Measurements from ENCODE around the gene SYMPK.
"Not testable (repeated sequence)": the region's sequence is repeated elsewhere in the genome, so short reads cannot be mapped to it uniquely, and the experiment has no call there.

The SYMPK gene

DNA sequence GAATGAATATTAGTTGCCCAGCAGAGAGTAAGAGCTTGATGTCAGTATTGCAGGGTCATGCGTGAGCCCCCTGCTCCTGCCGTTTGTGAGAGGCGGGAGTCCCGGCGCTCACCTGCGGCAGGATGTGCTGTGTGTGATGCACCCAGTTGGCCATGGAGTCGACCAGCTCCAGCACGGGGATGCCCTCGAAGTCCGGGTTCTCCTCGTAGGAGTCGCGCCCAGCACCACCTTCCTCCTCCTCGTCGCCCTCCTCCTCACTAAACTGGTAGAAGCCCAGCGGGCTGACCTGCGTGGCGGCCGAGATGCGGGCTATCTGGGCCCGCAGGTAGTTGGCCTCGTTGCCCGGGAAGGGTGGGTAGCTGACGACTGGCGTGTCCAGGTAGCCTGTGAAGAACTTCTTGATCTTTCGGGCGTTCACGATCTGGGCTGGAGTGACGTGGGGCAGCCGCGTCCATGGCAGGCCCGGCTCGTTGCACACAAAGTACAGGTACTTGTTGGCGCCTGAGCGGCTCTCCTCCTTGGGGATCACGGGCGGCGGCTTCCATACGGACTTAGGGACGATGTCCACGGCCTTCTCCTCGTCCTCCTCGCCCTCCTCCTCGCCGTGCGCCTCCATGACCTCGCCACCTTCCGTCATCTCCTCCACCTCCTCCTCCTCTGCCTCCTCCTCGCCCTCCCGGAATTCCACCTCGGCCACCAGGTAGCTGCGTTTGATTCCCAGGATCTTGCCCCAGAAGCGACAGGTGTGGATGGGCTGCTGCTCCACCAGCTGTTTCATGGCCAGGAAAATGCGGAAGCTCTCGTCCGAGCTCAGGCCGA, 58.6 kb downstream of the SYMPK start:
- no peak for DNase-seq (ENCODE audit: low spot score)

DNA sequence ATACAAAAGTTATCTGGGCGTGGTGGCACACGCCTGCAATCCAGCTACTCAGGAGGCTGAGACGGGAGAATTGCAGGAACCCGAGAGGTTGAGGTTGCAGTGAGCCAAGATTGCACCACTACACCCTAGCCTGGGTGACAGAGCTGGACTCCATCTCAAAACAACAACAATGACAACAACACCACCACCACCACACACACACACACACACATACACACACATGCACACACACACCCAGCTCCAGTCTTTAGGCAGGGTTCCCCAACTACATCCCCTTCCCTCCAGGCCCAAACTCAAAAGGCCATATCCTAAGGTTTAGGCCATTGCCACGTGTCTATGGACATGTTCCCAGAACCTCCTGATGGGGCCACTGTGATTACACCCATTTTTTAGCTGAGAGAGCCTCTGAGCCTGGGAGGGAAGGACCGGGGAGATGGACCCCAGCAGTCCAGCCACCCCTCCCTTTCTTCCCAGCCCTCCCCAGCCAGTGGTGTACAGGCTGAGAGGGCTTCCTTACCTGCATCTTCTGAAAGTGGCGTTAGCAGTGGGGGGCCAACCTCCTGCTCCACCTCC, 61.3 kb downstream of the SYMPK start:
- DNase-seq (ENCODE audit: low spot score), result no peak

DNA sequence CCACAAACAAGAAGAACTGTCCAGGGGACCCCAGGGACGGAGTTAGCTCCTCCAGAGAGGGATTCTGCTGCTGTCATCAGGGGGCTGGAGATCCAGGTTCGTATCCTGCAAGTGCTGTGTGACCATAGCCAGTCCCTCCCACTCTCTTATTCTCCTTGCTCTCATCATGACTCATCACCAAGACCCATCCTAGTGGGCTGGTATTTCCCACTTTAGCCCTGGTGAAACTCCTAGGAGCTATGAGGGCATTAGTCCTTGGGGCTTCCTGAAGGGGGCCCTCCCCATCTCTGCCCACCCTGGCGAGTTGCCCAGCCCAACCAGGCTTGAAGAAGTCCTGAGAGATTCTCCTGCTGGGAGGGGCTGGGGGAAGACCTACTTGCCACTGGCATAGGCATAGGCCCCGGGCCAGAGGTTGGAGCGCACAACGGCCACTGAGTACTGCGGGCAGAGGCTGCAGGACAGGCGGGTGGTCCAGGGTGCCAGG, 62.8 kb downstream of the SYMPK start:
- DNase-seq (ENCODE audit: low spot score), result peak; percentile 49

DNA sequence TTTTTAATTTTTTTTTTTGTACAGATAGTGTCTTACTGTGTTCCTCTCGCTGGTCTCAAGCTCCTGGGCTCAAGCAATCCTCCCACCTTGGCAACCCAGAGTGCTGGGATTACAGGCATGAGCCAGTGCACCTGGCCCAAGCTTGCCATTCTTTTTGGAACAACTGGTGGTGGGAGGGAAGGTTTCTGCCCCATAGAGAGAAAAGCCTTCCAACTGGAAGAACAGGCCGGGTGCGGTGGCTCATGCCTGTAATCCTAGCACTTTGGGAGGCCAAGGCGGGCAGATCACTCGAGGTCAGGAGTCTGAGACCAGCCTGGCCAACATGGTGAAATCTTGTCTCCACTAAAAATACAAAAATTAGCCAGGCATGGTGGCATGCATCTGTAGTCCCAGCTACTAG, 63.4 kb downstream of the SYMPK start:
- not testable (repeated sequence) for DNase-seq (ENCODE audit: low spot score)

DNA sequence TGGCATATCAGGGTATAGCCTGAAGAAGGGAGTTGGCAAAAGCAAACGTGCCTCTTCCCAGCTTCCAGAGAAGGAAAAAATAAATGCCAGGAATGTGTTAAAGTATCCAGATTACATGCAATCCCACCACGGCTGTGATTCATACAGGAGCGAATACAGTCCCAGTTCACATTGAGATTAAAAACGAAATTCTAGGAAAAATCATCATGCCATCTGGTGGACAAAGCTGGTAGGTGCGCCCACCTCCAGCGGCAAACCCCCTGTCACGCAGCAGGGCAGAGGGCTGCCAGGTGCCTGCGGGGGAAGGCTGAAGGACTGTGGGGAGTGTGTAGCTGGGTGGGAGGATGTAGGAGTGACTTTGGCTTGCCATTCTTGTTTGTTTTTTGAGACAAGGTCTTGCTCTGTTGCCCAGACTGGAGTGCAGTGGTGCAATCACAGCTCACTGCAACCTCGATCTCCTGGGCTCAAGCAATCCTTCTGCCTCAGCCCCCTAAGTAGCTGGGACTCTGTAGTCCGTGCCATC, 63.9 kb downstream of the SYMPK start:
- DNase-seq (ENCODE audit: low spot score), result peak; percentile 75

DNA sequence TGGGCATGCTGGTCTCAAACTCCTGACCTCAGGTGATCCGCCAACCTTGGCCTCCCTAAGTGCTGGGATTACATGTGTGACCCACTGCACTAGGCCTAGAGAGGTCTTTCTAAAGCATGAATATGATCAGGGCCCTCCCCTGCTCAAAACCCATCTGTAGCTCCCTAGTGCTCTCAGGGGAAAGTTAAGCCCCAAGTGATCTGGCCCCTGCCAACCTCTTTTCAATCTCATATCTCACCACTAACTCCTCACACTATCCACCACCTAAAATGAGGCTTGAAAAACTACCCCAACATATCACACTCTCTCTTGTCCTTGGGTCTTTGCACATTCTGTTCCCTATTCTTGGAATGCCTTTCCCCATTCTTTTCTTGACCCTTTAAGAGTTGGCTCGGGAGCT, 68.3 kb downstream of the SYMPK start:
- no peak for DNase-seq (ENCODE audit: low spot score)

DNA sequence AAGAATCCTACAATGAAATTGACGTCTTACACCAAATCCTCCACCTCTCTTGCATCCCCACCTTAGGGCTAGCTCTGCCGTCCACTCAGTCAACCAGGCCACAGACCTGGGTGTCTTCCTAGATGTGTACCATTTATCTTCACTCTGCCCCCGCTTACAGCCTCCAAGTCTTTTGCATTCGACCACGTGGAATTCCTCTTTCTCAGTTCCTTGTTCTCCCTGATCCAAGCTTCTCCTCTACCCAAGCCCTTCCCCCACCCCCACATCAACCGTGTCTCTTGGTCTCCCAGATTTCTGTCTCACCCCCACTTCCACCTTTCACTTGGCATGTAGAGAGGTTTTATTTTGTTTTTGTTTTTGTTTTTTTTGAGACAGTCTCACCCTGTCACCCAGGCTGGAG, 69.1 kb downstream of the SYMPK start:
- DNase-seq (ENCODE audit: low spot score), result no peak

DNA sequence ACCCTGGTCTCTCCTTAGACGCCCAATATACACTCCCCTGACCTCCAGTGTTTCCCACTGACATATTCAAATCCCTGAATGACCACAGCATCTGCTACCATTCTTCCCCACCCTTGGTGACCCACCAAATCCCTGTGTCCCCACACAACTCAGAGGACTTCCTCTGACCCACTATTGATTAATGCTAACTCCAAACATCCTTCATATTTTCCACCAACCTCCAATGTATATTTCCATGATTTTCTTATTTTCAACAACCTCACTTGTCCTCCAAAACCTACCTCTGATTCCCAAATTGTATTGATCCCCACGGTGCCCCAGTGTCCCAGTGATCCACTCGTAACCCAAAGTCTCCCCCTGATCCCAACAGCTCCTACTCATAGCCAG, 69.8 kb downstream of the SYMPK start:
- no peak for DNase-seq (ENCODE audit: low spot score)

DNA sequence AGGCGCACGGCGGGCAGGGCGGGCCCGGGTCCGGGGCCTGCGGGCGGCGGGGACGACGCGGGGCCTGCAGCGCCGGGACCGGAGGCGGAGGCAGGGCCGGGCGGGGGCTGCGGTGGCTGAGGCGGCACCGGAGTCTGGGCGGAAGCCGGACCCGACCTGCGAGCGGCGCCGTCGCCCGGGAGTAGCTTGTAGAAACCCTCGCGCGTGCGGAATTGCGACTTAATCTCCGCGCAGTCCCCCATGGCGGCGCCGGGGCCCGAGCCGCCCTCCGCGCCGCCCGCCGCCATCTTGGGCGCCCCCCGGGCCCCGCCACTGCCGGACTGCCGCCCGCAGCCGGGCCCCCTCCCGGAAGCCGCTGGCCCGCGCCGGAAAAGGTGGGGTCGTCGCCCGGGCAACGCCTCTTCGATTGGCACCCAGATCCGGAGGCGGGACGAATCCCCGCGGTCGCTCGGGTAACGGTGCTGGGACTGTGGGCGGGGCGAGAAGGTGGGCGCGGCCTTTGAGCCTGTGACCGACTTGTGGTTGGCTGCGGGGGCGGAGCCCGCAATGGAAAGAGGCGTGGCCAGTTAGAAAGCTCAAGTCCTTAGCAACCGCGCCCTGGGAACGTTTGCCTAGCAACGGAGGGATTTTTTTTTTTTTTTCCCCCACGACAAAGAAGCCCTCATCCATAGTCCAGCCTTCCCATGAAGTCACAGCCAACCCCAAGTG, 70.3 kb downstream of the SYMPK start, which contains the start of gene DMWD:
TSS of gene DMWD (minus strand) at position 376 of the 708 bp plus-strand sequence. CDS start at position 287, 89 bp downstream.
- DNase-seq (ENCODE audit: low spot score), result peak; percentile 98

DNA sequence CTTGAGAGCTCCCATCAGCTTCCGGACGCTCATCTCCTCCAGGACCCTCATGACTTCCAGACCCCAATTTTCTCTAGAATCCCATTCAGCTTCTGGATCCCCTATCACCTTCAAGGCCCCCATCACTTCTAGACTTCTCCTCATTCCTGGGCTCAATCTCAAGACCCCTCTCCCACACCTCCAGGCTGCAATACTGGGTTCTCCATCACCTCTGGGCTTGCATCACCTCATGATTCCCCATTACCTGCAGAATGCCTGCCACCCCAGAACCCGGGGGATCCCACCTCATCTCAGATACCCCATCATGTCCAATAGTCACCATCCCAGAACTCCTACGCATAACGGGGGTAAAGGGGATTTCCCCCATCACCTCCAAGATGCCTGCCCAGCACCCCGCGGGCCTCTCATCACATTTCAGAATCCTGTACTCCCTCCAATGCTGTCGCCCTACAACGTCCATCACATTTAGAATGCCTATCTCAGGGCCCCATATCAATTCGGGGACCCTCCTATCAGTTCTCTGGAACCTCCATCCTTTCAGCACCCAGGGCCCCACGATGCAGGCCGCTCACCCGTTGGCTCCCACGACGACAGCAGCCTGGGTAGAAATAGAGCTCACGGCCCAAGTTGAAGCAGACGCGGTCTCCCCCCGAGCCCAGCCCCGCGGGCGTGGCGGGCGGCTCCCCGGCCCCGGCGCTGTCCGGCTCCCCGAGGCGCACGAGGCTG, 71.0 kb downstream of the SYMPK start:
- no peak for DNase-seq (ENCODE audit: low spot score)

DNA sequence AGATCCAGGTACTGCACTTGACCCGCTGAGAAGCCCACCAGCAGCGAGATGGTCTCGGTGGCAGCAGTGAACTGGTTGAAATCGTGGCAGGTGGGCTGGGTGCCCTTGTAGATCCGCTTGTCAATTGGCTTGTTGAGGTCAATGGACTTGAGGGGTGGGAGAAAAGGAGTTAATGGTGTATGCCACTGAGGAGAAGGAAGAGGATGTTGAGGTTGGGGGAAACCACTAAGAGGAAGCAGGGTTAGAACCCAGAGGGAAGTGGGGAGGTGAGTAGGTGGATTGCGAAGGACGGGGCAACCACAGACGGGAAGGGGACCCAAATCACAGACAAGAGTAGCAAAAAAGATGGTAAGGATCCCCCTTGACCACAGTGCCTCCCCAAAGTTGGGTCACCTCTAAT, 72.0 kb downstream of the SYMPK start:
- DNase-seq (ENCODE audit: low spot score), result no peak

DNA sequence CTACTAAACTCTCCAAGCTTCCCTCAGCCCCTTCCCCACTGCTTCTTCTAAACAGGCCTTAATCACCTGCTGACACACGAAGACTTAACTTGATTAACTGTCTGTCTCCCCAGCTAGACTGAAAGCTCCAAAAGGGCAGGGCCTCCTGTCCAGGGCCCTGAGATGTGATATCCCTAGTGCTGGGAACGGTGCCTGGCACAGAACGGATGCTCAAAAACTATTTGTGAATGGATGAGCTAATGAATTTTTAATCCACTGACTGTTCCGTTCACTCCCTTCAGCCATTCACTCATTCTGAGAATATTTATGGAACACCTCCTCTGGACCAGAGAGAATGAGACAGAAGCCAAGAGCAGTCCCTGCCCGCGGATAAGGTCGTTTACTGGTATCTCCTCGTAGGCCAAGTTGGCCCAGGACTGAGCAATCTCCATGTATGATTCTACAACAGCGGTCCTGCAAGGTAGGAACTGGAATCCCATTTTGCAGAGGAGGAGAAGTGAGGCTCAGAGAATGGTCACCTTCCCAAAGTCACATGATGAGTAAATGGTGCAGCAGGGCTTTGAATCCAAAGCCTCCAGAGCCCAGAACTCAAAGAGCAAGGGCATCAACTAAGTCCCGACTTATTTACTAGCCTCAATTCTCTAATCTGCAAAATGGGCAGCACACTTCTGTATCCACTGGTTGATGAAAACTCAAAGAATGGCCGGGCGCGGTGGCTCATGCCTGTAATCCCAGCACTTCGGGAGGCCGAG, 73.7 kb downstream of the SYMPK start:
- no peak for DNase-seq (ENCODE audit: low spot score)

DNA sequence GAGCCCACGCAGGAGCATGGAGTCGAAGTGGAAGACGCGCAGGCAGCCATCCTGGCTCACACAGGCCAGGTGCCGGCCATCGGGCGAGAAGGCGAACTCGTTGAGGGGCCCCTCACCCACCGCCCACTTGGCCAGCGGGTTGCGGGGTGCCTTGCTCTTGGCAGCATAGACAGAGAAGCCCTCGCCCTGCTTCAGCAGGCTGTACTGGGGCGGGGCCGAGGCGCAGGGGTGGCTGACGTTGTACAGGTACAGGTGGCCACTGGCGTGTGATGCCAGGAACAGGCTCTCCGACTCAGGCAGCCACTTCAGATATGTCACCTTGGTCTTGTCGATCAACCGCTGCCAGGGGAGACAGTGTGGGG, 76.4 kb downstream of the SYMPK start:
- no peak for DNase-seq (ENCODE audit: low spot score)

DNA sequence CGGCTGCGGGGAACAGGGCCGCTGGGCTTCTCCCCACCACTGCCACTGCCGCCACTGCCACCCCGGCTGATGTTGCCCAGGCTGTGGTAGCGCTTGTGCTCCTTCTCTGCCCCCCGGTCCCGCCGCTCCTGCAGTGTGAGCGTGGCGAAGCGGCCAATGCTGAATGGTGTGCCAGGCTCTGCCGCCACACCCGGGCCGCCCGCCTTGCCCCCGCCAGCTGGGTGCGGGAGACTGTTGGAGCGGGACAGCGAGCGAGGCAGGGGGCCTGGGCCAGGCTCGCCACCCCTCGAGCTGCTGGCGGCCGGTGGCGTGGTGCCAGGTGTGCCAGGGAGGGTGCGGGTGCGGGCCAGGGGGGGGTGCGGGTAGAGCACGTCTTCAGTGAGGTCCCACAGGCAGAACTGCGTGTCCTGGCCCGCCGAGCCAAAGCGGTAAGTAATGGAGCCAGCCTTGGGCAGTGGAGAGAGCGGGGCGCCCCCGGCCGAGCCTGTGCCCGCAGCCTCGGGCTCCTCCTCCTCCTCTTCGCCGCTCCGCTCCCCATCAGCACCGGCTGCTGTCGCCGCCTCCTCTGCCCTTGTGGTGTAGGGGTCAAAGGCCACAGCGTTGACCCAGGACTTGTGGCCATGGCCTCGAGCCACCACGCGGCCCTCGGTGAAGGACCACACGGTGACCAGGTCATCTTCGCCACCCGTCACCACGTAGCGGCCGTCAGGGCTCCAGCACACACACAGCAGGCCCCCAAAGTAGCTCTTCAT, 77.0 kb downstream of the SYMPK start:
- no peak for DNase-seq (ENCODE audit: low spot score)

DNA sequence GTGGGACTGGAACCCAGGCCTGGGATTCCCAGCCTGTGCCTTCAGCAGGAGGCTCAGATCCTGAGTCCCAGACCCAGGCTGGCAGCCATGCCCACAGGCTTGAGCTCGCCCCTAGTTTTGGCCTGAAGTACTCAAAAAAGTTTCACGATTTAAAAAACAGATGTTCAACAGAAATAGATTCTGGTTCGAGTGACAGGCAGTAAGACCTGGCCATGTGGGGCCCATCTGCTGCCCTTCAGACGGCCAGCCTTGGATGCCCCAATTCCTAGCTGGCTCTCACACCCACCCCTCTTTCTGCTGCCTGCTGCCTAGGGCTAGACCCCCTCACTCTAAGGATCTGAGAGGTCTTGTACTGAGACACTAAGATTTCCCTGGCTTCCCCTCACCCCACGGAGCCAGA, 77.8 kb downstream of the SYMPK start:
- no peak for DNase-seq (ENCODE audit: low spot score)

DNA sequence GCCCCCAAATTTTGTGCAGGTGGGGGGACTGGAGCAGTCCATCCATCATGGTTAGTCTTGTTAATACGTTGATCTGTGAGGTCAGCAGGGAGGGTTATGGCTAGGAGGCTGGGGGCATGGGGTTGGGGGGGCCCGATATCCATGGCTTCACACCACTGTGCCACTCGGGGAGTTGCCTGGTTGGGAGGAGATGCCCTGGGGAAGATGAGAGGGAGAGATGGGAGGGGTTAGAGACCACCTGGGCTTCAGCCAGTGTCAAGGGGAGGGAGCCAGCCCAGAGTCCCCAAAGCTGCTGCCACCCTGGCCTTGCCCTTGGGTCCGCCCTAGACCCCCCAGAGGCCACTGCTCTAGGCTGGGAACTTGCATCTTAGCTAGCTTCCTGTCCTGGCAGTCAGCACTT, 78.9 kb downstream of the SYMPK start:
- no peak for DNase-seq (ENCODE audit: low spot score)

DNA sequence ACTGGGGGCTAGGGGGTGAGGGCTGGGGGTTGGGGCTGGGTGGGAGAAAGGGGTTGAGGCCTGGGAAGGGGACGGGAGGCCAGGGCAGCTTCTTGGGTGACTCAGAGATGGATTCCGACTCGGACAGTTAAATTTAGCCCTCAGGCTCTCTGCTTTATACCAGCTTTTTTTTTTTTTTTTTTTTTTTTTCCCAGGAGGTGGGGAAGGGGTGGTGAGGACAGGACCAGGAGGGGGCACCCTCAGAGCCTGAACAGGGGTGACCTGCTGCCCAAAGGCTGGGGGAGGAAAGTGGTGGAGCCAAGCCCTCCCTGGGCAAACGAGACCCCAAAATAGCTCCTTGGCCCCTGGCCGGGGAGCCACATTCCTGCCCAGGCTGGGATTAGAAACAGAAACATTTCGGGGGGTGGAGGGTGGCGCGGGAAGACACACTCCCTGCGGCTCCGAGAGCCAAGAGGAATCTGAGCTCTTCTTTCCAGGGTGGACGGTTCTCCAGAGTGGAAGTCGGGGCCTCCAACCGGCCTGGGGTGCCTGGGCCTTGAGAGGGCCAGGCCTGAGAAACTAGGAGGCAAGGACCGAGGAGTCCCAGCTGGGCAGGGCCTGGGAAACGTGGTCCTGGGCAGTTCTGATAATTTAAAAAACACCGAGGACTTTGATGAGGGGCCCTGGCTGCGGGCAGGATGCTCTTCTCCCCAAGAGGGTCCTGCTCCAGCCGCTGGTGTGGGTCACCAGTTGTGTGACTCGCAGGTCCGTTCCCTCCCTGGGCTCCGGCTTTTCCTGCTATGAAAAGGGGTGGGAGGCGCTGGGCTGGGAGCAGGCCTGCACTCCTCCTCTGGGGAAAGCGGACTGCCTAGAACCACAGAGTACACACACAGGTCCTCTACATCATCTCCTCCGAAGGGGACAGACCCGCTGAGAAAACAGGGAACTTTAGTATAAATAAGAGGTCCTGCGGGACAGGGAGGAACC, 79.8 kb downstream of the SYMPK start:
- DNase-seq (ENCODE audit: low spot score), result no peak

DNA sequence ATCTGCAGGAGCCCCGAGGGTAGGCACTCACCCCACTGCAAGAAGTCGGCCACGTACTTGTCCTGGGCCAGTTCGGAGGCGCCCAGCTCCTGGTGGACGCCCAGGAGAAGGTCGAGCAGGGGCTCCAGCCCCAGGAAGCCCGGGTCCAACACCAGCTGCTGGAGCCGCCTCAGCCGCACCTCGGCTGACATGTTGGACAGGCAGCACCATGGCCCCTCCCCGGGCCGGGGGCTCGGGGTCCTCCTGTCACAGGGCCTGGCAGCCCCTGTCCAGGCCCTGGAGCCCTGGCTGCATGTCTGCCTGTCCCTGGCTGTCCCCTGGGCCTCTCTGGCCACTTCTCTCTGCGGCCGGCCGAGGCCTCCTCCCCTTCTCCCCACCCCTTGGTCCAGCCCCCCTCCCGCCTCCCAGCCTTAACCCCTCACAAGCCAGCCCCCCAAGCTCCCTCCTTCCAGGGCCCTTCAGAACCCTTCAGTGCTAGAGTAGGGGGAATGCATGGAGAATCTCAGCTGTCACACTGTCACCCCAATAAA, 80.7 kb downstream of the SYMPK start, which contains the start of gene DMPK:
TSS of gene DMPK (minus strand) at position 329 of the 530 bp plus-strand sequence. CDS start at position 191, 138 bp downstream.
- no peak for DNase-seq (ENCODE audit: low spot score)
